ENCODE results near the gene HECA. TPM values are rescaled to one million over a fixed set of nuclear protein-coding genes. Genes with fewer than 3 reads are reported as not detected.
"Not testable (repeated sequence)": the region's sequence is repeated elsewhere in the genome, so short reads cannot be mapped to it uniquely, and the experiment has no call there.

Gene HECA
- total RNA-seq, 1 experiment from 2014 or later = 9.4 TPM

- no peak for TF ChIP-seq SOX15 (CRISPR knock-in tag; IDR thresholded peaks at IDR 0.05)
- TF ChIP-seq MYBL2 (CRISPR knock-in tag; IDR thresholded peaks at IDR 0.05) = no peak
- TF ChIP-seq IRF1 (CRISPR knock-in tag; IDR thresholded peaks at IDR 0.05) = no peak
- TF ChIP-seq ZNF423 (CRISPR knock-in tag; IDR thresholded peaks at IDR 0.05) = no peak
- no peak for TF ChIP-seq HMGXB4 (CRISPR knock-in tag; IDR thresholded peaks at IDR 0.05)
- no peak for TF ChIP-seq TCF7 (CRISPR knock-in tag; IDR thresholded peaks at IDR 0.05; ENCODE audit: low read depth)
- no peak for TF ChIP-seq EMX1 (CRISPR knock-in tag; IDR thresholded peaks at IDR 0.05)
- TF ChIP-seq FOXJ3 (CRISPR knock-in tag; IDR thresholded peaks at IDR 0.05; ENCODE audit: borderline replicate concordance) = no peak
- no peak for TF ChIP-seq GTF2I (CRISPR knock-in tag; conservative IDR thresholded peaks at IDR 0.05)
- TF ChIP-seq, protein P1, sequence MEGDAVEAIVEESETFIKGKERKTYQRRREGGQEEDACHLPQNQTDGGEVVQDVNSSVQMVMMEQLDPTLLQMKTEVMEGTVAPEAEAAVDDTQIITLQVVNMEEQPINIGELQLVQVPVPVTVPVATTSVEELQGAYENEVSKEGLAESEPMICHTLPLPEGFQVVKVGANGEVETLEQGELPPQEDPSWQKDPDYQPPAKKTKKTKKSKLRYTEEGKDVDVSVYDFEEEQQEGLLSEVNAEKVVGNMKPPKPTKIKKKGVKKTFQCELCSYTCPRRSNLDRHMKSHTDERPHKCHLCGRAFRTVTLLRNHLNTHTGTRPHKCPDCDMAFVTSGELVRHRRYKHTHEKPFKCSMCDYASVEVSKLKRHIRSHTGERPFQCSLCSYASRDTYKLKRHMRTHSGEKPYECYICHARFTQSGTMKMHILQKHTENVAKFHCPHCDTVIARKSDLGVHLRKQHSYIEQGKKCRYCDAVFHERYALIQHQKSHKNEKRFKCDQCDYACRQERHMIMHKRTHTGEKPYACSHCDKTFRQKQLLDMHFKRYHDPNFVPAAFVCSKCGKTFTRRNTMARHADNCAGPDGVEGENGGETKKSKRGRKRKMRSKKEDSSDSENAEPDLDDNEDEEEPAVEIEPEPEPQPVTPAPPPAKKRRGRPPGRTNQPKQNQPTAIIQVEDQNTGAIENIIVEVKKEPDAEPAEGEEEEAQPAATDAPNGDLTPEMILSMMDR (IDR thresholded peaks at IDR 0.05) = no peak
- no peak for TF ChIP-seq USF2 (CRISPR knock-in tag; IDR thresholded peaks at IDR 0.05)
These were observed 982 bp downstream of the HECA start (continued) for GRCh38 chr6:139135578-139136545.

DNA sequence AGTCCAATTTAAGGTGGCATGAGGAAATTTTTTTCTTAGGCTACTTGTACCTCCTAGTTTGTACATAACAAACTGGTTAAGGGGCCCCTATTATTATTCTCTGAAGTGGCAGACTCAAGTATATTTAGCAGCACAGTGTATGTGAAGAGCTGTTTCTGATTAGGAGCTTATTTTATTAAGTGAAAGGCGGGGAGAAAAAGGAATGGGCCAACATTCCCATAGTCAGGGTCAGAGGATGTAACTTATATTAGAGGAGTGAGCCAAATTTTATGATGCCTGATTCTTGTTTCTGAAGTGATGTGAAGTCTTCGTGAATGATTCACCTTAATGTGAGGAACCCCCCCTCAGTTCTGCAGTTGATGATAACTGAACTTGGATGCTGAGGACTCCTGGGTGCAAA, 2.8 kb downstream of the HECA start:
- H3K36me3 Mint-ChIP-seq = no peaks in the 10 kb centered on the region

GRCh38 chr6:139140854-139141253, 6.0 kb downstream of the HECA start:
- H3K27me3 Mint-ChIP-seq (ENCODE audit: low read depth); H3K27ac Mint-ChIP-seq; CTCF ChIA-PET; DNase-seq (ENCODE audit: low spot score); H3K36me3 Mint-ChIP-seq; H3K4me3 Mint-ChIP-seq; ATAC-seq; H3K9me3 Mint-ChIP-seq; POLR2A ChIA-PET: not testable (repeated sequence)
- peaks cover 33% of the 10 kb centered on the region for H3K4me1 Mint-ChIP-seq

More for the DNA sequence above, 2.8 kb downstream of the HECA start:
- Mint-ChIP-seq H3K4me1 (peaks cover 19% of the 10 kb centered on the region), H3K4me3 (no peak overlapping the region), H3K27me3 (ENCODE audit: low read depth) (peaks cover 12% of the 10 kb centered on the region), H3K27ac (no peak overlapping the region), H3K9me3 (0 out of 2 replicates have a peak, but pooled peaks cover 3% of the 10 kb centered on the region)
- TF ChIP-seq, protein P2, sequence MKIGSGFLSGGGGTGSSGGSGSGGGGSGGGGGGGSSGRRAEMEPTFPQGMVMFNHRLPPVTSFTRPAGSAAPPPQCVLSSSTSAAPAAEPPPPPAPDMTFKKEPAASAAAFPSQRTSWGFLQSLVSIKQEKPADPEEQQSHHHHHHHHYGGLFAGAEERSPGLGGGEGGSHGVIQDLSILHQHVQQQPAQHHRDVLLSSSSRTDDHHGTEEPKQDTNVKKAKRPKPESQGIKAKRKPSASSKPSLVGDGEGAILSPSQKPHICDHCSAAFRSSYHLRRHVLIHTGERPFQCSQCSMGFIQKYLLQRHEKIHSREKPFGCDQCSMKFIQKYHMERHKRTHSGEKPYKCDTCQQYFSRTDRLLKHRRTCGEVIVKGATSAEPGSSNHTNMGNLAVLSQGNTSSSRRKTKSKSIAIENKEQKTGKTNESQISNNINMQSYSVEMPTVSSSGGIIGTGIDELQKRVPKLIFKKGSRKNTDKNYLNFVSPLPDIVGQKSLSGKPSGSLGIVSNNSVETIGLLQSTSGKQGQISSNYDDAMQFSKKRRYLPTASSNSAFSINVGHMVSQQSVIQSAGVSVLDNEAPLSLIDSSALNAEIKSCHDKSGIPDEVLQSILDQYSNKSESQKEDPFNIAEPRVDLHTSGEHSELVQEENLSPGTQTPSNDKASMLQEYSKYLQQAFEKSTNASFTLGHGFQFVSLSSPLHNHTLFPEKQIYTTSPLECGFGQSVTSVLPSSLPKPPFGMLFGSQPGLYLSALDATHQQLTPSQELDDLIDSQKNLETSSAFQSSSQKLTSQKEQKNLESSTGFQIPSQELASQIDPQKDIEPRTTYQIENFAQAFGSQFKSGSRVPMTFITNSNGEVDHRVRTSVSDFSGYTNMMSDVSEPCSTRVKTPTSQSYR (CRISPR knock-in tag; IDR thresholded peaks at IDR 0.05) = no peak
- TF ChIP-seq ZNF532 (CRISPR knock-in tag; IDR thresholded peaks at IDR 0.05; ENCODE audit: borderline replicate concordance) = no peak
- no peak for TF ChIP-seq SOX15 (CRISPR knock-in tag; IDR thresholded peaks at IDR 0.05)
- ChIA-PET POLR2A (interaction anchor here (0.6 to 0.7 kb wide), 2 partner anchors 97 to 489 kb away, joined by 3 to 5 read pairs; no protein-coding TSS in a partner anchor), CTCF (no interaction called here)
- ATAC-seq (no peak), DNase-seq (ENCODE audit: low spot score) (no peak)
